ENCODE results near the gene SEMA4B. TPM values are rescaled to one million over a fixed set of nuclear protein-coding genes. Genes with fewer than 3 reads are reported as not detected.

Gene SEMA4B
- total and polyA plus RNA-seq, 9 of the 15 experiments (the other 6 are each of a cell fraction or from before 2014, with no cell fraction given), result 1.3 to 33.6 (median 11.0) TPM

DNA sequence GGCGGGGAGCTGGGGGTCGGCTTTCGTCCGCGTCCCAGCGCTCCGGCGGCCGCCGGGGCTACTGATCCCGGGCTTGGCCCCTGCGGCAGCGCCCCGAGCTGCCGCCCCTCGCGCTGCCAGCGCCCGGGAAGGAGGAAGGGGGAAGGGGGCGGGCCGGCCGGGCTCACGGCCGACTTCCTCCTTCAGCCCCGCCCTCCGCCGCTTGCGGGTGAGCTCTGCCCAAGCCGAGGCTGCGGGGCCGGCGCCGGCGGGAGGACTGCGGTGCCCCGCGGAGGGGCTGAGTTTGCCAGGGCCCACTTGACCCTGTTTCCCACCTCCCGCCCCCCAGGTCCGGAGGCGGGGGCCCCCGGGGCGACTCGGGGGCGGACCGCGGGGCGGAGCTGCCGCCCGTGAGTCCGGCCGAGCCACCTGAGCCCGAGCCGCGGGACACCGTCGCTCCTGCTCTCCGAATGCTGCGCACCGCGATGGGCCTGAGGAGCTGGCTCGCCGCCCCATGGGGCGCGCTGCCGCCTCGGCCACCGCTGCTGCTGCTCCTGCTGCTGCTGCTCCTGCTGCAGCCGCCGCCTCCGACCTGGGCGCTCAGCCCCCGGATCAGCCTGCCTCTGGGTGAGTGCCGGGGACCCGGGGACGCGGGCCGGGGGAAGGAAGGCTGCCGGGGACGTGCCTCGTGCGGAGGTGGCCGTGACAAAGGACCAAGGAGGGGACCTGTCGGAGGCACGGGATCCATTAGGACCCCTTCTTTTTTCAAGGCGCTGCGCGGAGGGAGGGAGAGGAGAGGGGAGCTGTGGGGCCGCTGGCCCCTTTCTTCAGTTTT is at the start of gene SEMA4B (continued):
- TF ChIP-seq CTBP1 (IDR thresholded peaks at IDR 0.05; ENCODE audit: borderline replicate concordance) (peak; percentile 59; the same call in 1 of the 2 replicates), HNRNPL (IDR thresholded peaks at IDR 0.05; ENCODE audit: low read depth, low read length) (peak; percentile 49; the same call in 1 of the 2 replicates), JUN (IDR thresholded peaks at IDR 0.05; ENCODE audit: borderline replicate concordance, low read depth, low read length) (no peak), JUN (CRISPR knock-in tag; IDR thresholded peaks at IDR 0.05; ENCODE audit: borderline replicate concordance) (peak; percentile 74; the same call in 1 of the 2 replicates), ZFX (CRISPR knock-in tag; IDR thresholded peaks at IDR 0.05) (peak; percentile 65), TEAD1 (CRISPR knock-in tag; IDR thresholded peaks at IDR 0.05) (peak in 1 of 2 experiments; percentile 38; a peak in 1 of 4 replicates), GABPA (tag; conservative IDR thresholded peaks at IDR 0.05; ENCODE audit: low read depth) (peak; percentile 67), PCBP1 (IDR thresholded peaks at IDR 0.05; ENCODE audit: low read depth, low read length, poor library complexity, severe bottlenecking) (peak; percentile 77), MTA3 (IDR thresholded peaks at IDR 0.05; ENCODE audit: borderline replicate concordance) (peak; percentile 68; the same call in 1 of the 2 replicates), ZNF668 (CRISPR knock-in tag; IDR thresholded peaks at IDR 0.05) (no peak), CAMTA2 (CRISPR knock-in tag; conservative IDR thresholded peaks at IDR 0.05) (0 out of 2 replicates have a peak, but pooled peaks have one; percentile 42)
- TF ChIP-seq, protein P1, sequence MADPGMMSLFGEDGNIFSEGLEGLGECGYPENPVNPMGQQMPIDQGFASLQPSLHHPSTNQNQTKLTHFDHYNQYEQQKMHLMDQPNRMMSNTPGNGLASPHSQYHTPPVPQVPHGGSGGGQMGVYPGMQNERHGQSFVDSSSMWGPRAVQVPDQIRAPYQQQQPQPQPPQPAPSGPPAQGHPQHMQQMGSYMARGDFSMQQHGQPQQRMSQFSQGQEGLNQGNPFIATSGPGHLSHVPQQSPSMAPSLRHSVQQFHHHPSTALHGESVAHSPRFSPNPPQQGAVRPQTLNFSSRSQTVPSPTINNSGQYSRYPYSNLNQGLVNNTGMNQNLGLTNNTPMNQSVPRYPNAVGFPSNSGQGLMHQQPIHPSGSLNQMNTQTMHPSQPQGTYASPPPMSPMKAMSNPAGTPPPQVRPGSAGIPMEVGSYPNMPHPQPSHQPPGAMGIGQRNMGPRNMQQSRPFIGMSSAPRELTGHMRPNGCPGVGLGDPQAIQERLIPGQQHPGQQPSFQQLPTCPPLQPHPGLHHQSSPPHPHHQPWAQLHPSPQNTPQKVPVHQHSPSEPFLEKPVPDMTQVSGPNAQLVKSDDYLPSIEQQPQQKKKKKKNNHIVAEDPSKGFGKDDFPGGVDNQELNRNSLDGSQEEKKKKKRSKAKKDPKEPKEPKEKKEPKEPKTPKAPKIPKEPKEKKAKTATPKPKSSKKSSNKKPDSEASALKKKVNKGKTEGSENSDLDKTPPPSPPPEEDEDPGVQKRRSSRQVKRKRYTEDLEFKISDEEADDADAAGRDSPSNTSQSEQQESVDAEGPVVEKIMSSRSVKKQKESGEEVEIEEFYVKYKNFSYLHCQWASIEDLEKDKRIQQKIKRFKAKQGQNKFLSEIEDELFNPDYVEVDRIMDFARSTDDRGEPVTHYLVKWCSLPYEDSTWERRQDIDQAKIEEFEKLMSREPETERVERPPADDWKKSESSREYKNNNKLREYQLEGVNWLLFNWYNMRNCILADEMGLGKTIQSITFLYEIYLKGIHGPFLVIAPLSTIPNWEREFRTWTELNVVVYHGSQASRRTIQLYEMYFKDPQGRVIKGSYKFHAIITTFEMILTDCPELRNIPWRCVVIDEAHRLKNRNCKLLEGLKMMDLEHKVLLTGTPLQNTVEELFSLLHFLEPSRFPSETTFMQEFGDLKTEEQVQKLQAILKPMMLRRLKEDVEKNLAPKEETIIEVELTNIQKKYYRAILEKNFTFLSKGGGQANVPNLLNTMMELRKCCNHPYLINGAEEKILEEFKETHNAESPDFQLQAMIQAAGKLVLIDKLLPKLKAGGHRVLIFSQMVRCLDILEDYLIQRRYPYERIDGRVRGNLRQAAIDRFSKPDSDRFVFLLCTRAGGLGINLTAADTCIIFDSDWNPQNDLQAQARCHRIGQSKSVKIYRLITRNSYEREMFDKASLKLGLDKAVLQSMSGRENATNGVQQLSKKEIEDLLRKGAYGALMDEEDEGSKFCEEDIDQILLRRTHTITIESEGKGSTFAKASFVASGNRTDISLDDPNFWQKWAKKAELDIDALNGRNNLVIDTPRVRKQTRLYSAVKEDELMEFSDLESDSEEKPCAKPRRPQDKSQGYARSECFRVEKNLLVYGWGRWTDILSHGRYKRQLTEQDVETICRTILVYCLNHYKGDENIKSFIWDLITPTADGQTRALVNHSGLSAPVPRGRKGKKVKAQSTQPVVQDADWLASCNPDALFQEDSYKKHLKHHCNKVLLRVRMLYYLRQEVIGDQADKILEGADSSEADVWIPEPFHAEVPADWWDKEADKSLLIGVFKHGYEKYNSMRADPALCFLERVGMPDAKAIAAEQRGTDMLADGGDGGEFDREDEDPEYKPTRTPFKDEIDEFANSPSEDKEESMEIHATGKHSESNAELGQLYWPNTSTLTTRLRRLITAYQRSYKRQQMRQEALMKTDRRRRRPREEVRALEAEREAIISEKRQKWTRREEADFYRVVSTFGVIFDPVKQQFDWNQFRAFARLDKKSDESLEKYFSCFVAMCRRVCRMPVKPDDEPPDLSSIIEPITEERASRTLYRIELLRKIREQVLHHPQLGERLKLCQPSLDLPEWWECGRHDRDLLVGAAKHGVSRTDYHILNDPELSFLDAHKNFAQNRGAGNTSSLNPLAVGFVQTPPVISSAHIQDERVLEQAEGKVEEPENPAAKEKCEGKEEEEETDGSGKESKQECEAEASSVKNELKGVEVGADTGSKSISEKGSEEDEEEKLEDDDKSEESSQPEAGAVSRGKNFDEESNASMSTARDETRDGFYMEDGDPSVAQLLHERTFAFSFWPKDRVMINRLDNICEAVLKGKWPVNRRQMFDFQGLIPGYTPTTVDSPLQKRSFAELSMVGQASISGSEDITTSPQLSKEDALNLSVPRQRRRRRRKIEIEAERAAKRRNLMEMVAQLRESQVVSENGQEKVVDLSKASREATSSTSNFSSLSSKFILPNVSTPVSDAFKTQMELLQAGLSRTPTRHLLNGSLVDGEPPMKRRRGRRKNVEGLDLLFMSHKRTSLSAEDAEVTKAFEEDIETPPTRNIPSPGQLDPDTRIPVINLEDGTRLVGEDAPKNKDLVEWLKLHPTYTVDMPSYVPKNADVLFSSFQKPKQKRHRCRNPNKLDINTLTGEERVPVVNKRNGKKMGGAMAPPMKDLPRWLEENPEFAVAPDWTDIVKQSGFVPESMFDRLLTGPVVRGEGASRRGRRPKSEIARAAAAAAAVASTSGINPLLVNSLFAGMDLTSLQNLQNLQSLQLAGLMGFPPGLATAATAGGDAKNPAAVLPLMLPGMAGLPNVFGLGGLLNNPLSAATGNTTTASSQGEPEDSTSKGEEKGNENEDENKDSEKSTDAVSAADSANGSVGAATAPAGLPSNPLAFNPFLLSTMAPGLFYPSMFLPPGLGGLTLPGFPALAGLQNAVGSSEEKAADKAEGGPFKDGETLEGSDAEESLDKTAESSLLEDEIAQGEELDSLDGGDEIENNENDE (IDR thresholded peaks at IDR 0.05; ENCODE audit: low read depth, low read length), result no peak
- TF ChIP-seq, protein P2, sequence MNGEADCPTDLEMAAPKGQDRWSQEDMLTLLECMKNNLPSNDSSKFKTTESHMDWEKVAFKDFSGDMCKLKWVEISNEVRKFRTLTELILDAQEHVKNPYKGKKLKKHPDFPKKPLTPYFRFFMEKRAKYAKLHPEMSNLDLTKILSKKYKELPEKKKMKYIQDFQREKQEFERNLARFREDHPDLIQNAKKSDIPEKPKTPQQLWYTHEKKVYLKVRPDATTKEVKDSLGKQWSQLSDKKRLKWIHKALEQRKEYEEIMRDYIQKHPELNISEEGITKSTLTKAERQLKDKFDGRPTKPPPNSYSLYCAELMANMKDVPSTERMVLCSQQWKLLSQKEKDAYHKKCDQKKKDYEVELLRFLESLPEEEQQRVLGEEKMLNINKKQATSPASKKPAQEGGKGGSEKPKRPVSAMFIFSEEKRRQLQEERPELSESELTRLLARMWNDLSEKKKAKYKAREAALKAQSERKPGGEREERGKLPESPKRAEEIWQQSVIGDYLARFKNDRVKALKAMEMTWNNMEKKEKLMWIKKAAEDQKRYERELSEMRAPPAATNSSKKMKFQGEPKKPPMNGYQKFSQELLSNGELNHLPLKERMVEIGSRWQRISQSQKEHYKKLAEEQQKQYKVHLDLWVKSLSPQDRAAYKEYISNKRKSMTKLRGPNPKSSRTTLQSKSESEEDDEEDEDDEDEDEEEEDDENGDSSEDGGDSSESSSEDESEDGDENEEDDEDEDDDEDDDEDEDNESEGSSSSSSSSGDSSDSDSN (IDR thresholded peaks at IDR 0.05; ENCODE audit: borderline replicate concordance in 1 of 2, low read depth in 2 of 2, low read length in 2 of 2), result peak; percentile 50 to 76; a peak in 2 of 4 replicates
